DND-41 (cell line): ENCODE results near the gene OSBPL1A.
"Not testable (repeated sequence)": the region's sequence is repeated elsewhere in the genome, so short reads cannot be mapped to it uniquely, and the experiment has no call there.

Experiments
- ATAC-seq: fragments of 200-7000 bp; cut with Tn5 transposase; 3 replicates; pipeline ENCODE4 v1.9.1; 2021; ENCODE audit warnings: low read depth; ENCODE audit not compliant: insufficient read depth
- DNase-seq: peaks from one replicate; pipeline ENCODE4 v3.0.0-alpha.2; 2020
- H2AFZ ChIP-seq: 2 replicates; pipeline ENCODE4 v1.6.0; 2012; ENCODE audit warnings: low read depth, low read length
- H3K27ac ChIP-seq: 2 replicates; pipeline ENCODE4 v1.5.1; 2012; ENCODE audit warnings: low read length, inconsistent platforms
- H3K27me3 ChIP-seq: fragments of 200-600 bp; sonication (generic); 2 replicates; pipeline ENCODE4 v1.6.0; 2012; ENCODE audit warnings: low read length, mild to moderate bottlenecking, inconsistent platforms; ENCODE audit not compliant: insufficient read depth, poor library complexity
- H3K36me3 ChIP-seq: 2 replicates; pipeline ENCODE4 v1.5.1; 2012; ENCODE audit warnings: low read length, inconsistent platforms; ENCODE audit not compliant: insufficient read depth
- H3K4me1 ChIP-seq: 2 replicates; pipeline ENCODE4 v1.5.1; 2012; ENCODE audit warnings: mild to moderate bottlenecking, low read length; ENCODE audit not compliant: insufficient read depth
- H3K4me2 ChIP-seq: 2 replicates; pipeline ENCODE4 v1.6.0; 2012; ENCODE audit warnings: mild to moderate bottlenecking, moderate library complexity, low read length, inconsistent platforms; ENCODE audit not compliant: insufficient read depth
- H3K4me3 ChIP-seq, 2 experiments: fragments of 200-600 bp in 1 of 2; shearing (Covaris generic) in 1 of 2; 2 replicates each; pipeline ENCODE4 v1.5.1; 2012 to 2016; ENCODE audit warnings: inconsistent platforms in 2 of 2, low read length in 2 of 2, mild to moderate bottlenecking in 2 of 2, low read depth in 1 of 2, moderate library complexity in 1 of 2
- H3K79me2 ChIP-seq: 2 replicates; pipeline ENCODE4 v1.6.0; 2012; ENCODE audit warnings: low read length, inconsistent platforms; ENCODE audit not compliant: insufficient read depth
- H3K9ac ChIP-seq: 2 replicates; pipeline ENCODE4 v1.6.0; 2012; ENCODE audit warnings: low read depth, mild to moderate bottlenecking, inconsistent platforms, low read length, moderate library complexity
- H3K9me3 ChIP-seq: 2 replicates; pipeline ENCODE4 v1.5.1; 2012; ENCODE audit warnings: low read length, moderate library complexity, mild to moderate bottlenecking, inconsistent platforms; ENCODE audit not compliant: insufficient read depth, severe bottlenecking
- H4K20me1 ChIP-seq: 2 replicates; pipeline ENCODE4 v1.6.0; 2012; ENCODE audit warnings: low read length; ENCODE audit not compliant: insufficient read depth
- CTCF ChIP-seq: IDR thresholded peaks from 2 replicates; pipeline ENCODE4 v1.5.1; 2012; ENCODE audit warnings: borderline replicate concordance, low read length, moderate library complexity, mild to moderate bottlenecking; ENCODE audit not compliant: poor library complexity, severe bottlenecking; ENCODE audit errors: extremely low read depth
- EZH2 ChIP-seq: IDR thresholded peaks from 3 replicates; pipeline ENCODE4 v1.6.1; 2012; ENCODE audit warnings: borderline replicate concordance, low read depth, mild to moderate bottlenecking, moderate library complexity, low read length, inconsistent platforms; ENCODE audit not compliant: severe bottlenecking

The OSBPL1A gene

GRCh38 chr18:24161304-24161703 lies 236.3 kb downstream of the OSBPL1A start:
- no peak for TF ChIP-seq EZH2
- no peak for TF ChIP-seq CTCF

GRCh38 chr18:24160086-24160485 lies 237.5 kb downstream of the OSBPL1A start:
- H3K9me3 ChIP-seq: no peaks in the 10 kb centered on the region
- no peak overlapping the region for H2AFZ ChIP-seq

More at GRCh38 chr18:24161304-24161703, 236.3 kb downstream of the OSBPL1A start:
- Histone ChIP-seq H2AFZ (no peak overlapping the region), H4K20me1 (no peaks in the 10 kb centered on the region), H3K9me3 (no peaks in the 10 kb centered on the region), H3K27ac (no peak overlapping the region), H3K27me3 (peaks cover 8% of the 10 kb centered on the region), H3K4me2 (no peak overlapping the region), H3K4me3 (no peak overlapping the region), H3K4me1 (no peaks in the 10 kb centered on the region), H3K79me2 (no peaks in the 10 kb centered on the region), H3K36me3 (no peaks in the 10 kb centered on the region), H3K9ac (no peak overlapping the region)
- ATAC-seq: no peak
- DNase-seq: no peak

GRCh38 chr18:24157855-24158254 lies 239.8 kb downstream of the OSBPL1A start:
- Histone ChIP-seq H3K27me3 (peaks cover 3% of the 10 kb centered on the region), H3K79me2 (no peaks in the 10 kb centered on the region), H4K20me1 (no peaks in the 10 kb centered on the region), H2AFZ (no peak overlapping the region), H3K4me1 (no peaks in the 10 kb centered on the region), H3K36me3 (no peaks in the 10 kb centered on the region), H3K9me3 (no peaks in the 10 kb centered on the region), H3K9ac (no peak overlapping the region), H3K4me3 (no peak overlapping the region), H3K27ac (no peak overlapping the region), H3K4me2 (no peak overlapping the region)
- DNase-seq (no peak), ATAC-seq (no peak)
- no peak for TF ChIP-seq EZH2

More at GRCh38 chr18:24160086-24160485, 237.5 kb downstream of the OSBPL1A start:
- Histone ChIP-seq H4K20me1 (no peaks in the 10 kb centered on the region), H3K27ac (no peak overlapping the region), H3K79me2 (no peaks in the 10 kb centered on the region), H3K27me3 (peaks cover 3% of the 10 kb centered on the region), H3K36me3 (no peaks in the 10 kb centered on the region), H3K4me3 (no peak overlapping the region), H3K4me2 (no peak overlapping the region), H3K9ac (no peak overlapping the region), H3K4me1 (no peaks in the 10 kb centered on the region)
- TF ChIP-seq EZH2: no peak
- TF ChIP-seq CTCF: no peak
- DNase-seq (no peak), ATAC-seq (no peak)

- Histone ChIP-seq H3K4me2 (no peak overlapping the region), H3K27me3 (no peaks in the 10 kb centered on the region), H3K79me2 (no peaks in the 10 kb centered on the region), H4K20me1 (no peaks in the 10 kb centered on the region), H3K9me3 (no peaks in the 10 kb centered on the region), H2AFZ (no peak overlapping the region), H3K36me3 (no peaks in the 10 kb centered on the region), H3K9ac (no peak overlapping the region), H3K27ac (no peak overlapping the region), H3K4me3 (no peak overlapping the region), H3K4me1 (no peaks in the 10 kb centered on the region)
- no peak for ATAC-seq
- TF ChIP-seq CTCF: no peak
- no peak for TF ChIP-seq EZH2
- DNase-seq: no peak
Measured at GRCh38 chr18:24153397-24153796, 244.2 kb downstream of the OSBPL1A start.

GRCh38 chr18:24149591-24149990 lies 248.0 kb downstream of the OSBPL1A start:
- not testable (repeated sequence) for H3K36me3 ChIP-seq, ATAC-seq

More at GRCh38 chr18:24149591-24149990, 248.0 kb downstream of the OSBPL1A start:
- not testable (repeated sequence) for H3K27ac ChIP-seq, H3K4me3 ChIP-seq, DNase-seq, H2AFZ ChIP-seq, H3K27me3 ChIP-seq, H3K79me2 ChIP-seq, H4K20me1 ChIP-seq, H3K9ac ChIP-seq, H3K4me2 ChIP-seq, H3K9me3 ChIP-seq, H3K4me1 ChIP-seq
